Endometrial microvascular endothelial cells (primary cell): Measurements from ENCODE around the gene TBX6. TPM values are rescaled to one million over a fixed set of nuclear protein-coding genes. Genes with fewer than 3 reads are reported as not detected.
"Not testable (repeated sequence)": the region's sequence is repeated elsewhere in the genome, so short reads cannot be mapped to it uniquely, and the experiment has no call there.

ENCODE experiments used
- in situ Hi-C: cut with HindIII; loops from 2 replicates; pipeline ENCODE4 v1.10.0; 2017; ENCODE audit warnings: low sequenced_read_pairs, low pct_unique_long_range_greater_than_20kb; ENCODE audit errors: inconsistent ontology term
- total RNA-seq: library from RNA; depleted of rRNA; stranded (reverse); fragments of >200 nt; gene quantifications from one replicate; pipeline ENCODE4 v1.2.3, GENCODE V29; 2015; ENCODE audit errors: inconsistent ontology term

TBX6 gene
- total RNA-seq = not detected

- in situ Hi-C loops = no loop called here
Observed at GRCh38 chr16:30091474-30092372, at the start of gene TBX6. TBX6 (minus strand) TSS chr16:30091924; CDS start chr16:30091193, 731 bp downstream.

- in situ Hi-C loops = no loop called here
Observed at GRCh38 chr16:30139583-30140481, 48.1 kb upstream of the TBX6 start.

- in situ Hi-C loops = no loop called here
Observed at GRCh38 chr16:30137897-30138296, 46.2 kb upstream of the TBX6 start.

GRCh38 chr16:30136971-30137605, 45.4 kb upstream of the TBX6 start:
- in situ Hi-C loops = no loop called here

- in situ Hi-C loops = no loop called here
Observed at GRCh38 chr16:30132591-30132990, 40.9 kb upstream of the TBX6 start.

- in situ Hi-C loops = no loop called here
Observed at GRCh38 chr16:30131869-30132475, 40.2 kb upstream of the TBX6 start.

GRCh38 chr16:30127993-30128392, 36.3 kb upstream of the TBX6 start:
- in situ Hi-C loops = no loop called here

- in situ Hi-C loops = not testable (repeated sequence)
Observed at GRCh38 chr16:30125690-30126089, 34.0 kb upstream of the TBX6 start.

- in situ Hi-C loops = no loop called here
Observed at GRCh38 chr16:30124985-30125379, 33.3 kb upstream of the TBX6 start.

- in situ Hi-C loops = no loop called here
Observed at GRCh38 chr16:30122604-30123160, 31.0 kb upstream of the TBX6 start.

- in situ Hi-C loops = no loop called here
Observed at GRCh38 chr16:30121741-30122571, 30.2 kb upstream of the TBX6 start.

- in situ Hi-C loops = no loop called here
Observed at GRCh38 chr16:30120340-30121105, 28.8 kb upstream of the TBX6 start.

- in situ Hi-C loops = no loop called here
Observed at GRCh38 chr16:30119428-30119827, 27.7 kb upstream of the TBX6 start.

GRCh38 chr16:30117768-30118167, 26.0 kb upstream of the TBX6 start:
- in situ Hi-C loops = no loop called here

GRCh38 chr16:30116291-30117207, 24.8 kb upstream of the TBX6 start:
- in situ Hi-C loops = no loop called here

GRCh38 chr16:30115238-30115637, 23.5 kb upstream of the TBX6 start:
- in situ Hi-C loops = no loop called here
